HL-60 (cell line): Measurements from ENCODE around the gene HYAL4.

Experiments used
- DNase-seq, 2 experiments: peaks; one replicate each; pipeline ENCODE4 v3.0.0-alpha.2; 2010 to 2020; ENCODE audit warnings: low read depth in 1 of 2, low spot score in 1 of 2
- H3K27ac ChIP-seq: fragments of 250-450 bp; sonication (Bioruptor Pico); replicated peaks from 2 replicates; pipeline ENCODE4 v1.5.1; 2020; ENCODE audit warnings: mild to moderate bottlenecking, moderate library complexity
- H3K27me3 ChIP-seq: fragments of 250-450 bp; sonication (Bioruptor Pico); 2 replicates; pipeline ENCODE4 v1.5.1; 2021; ENCODE audit warnings: mild to moderate bottlenecking, moderate library complexity; ENCODE audit not compliant: insufficient read depth, poor library complexity, severe bottlenecking
- H3K4me3 ChIP-seq: replicated peaks from 2 replicates; pipeline ENCODE4 v1.5.1; 2011; ENCODE audit warnings: mild to moderate bottlenecking, control low read depth, low read length; ENCODE audit not compliant: insufficient read depth
- GABPA ChIP-seq: IDR thresholded peaks from 2 replicates; pipeline ENCODE4 v1.6.1; 2012; ENCODE audit warnings: low read depth
- POLR2AphosphoS5 ChIP-seq: IDR thresholded peaks from 2 replicates; pipeline ENCODE4 v1.6.1; 2012; ENCODE audit warnings: low read depth
- SPI1 ChIP-seq: IDR thresholded peaks from 2 replicates; pipeline ENCODE4 v1.6.1; 2012; ENCODE audit warnings: low read depth, mild to moderate bottlenecking, borderline replicate concordance
- TF ChIP-seq, protein P1 (sequence below): IDR thresholded peaks from one replicate; pipeline ENCODE4 v1.5.1; 2011; ENCODE audit warnings: low read length, control low read depth, inconsistent platforms; ENCODE audit not compliant: insufficient read depth
- TF ChIP-seq, protein P2 (sequence below): IDR thresholded peaks from 2 replicates; pipeline ENCODE4 v1.6.1; 2012; ENCODE audit warnings: low read depth; ENCODE audit not compliant: insufficient replicate concordance

The HYAL4 gene

DNA sequence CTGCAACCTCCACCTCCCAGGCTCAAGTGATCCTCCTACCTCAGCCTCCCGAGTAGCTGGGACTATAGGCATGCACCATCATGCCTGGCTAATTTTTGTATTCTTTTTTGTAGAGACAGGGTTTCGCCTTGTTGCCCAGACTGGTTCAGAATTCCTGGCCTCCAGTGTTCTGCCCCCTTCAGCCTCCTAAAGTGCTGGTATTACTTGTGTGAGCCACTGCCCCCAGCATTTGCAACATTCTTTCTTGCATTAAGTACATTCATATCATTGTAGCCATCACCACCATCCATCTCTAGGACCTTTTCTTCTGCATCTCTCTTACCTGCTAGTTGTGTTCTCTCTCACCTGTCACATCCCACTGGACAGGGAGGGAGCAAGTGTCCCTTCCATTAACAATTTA, 35.5 kb upstream of the HYAL4 start:
- TF ChIP-seq SPI1: no peak
- no peak for TF ChIP-seq GABPA
- TF ChIP-seq, protein P1, sequence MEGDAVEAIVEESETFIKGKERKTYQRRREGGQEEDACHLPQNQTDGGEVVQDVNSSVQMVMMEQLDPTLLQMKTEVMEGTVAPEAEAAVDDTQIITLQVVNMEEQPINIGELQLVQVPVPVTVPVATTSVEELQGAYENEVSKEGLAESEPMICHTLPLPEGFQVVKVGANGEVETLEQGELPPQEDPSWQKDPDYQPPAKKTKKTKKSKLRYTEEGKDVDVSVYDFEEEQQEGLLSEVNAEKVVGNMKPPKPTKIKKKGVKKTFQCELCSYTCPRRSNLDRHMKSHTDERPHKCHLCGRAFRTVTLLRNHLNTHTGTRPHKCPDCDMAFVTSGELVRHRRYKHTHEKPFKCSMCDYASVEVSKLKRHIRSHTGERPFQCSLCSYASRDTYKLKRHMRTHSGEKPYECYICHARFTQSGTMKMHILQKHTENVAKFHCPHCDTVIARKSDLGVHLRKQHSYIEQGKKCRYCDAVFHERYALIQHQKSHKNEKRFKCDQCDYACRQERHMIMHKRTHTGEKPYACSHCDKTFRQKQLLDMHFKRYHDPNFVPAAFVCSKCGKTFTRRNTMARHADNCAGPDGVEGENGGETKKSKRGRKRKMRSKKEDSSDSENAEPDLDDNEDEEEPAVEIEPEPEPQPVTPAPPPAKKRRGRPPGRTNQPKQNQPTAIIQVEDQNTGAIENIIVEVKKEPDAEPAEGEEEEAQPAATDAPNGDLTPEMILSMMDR: no peak
- TF ChIP-seq, protein P2, sequence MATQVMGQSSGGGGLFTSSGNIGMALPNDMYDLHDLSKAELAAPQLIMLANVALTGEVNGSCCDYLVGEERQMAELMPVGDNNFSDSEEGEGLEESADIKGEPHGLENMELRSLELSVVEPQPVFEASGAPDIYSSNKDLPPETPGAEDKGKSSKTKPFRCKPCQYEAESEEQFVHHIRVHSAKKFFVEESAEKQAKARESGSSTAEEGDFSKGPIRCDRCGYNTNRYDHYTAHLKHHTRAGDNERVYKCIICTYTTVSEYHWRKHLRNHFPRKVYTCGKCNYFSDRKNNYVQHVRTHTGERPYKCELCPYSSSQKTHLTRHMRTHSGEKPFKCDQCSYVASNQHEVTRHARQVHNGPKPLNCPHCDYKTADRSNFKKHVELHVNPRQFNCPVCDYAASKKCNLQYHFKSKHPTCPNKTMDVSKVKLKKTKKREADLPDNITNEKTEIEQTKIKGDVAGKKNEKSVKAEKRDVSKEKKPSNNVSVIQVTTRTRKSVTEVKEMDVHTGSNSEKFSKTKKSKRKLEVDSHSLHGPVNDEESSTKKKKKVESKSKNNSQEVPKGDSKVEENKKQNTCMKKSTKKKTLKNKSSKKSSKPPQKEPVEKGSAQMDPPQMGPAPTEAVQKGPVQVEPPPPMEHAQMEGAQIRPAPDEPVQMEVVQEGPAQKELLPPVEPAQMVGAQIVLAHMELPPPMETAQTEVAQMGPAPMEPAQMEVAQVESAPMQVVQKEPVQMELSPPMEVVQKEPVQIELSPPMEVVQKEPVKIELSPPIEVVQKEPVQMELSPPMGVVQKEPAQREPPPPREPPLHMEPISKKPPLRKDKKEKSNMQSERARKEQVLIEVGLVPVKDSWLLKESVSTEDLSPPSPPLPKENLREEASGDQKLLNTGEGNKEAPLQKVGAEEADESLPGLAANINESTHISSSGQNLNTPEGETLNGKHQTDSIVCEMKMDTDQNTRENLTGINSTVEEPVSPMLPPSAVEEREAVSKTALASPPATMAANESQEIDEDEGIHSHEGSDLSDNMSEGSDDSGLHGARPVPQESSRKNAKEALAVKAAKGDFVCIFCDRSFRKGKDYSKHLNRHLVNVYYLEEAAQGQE: no peak
- no peak for TF ChIP-seq POLR2AphosphoS5
- Histone ChIP-seq H3K27me3 (no peaks in the 10 kb centered on the region), H3K27ac (no peak overlapping the region), H3K4me3 (no peak overlapping the region)
- no peak for DNase-seq

DNA sequence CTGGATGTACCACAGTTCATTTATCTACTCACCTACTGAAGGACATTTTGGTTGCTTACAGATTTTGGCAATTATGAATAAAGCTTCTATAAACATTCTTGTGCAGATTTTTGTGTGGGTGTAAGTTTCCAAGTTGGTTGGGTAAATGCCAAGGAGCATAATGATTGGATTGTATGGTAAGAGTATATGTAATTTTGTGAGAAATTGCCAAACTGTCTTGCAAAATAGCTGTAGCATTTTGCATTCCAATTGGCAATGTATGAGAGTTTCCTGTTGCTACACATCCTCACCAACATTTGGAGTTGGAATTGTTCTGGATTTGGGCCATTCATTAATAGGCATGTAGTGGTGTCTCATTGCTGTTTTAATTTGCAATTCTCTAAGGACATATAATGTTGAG, 33.9 kb upstream of the HYAL4 start:
- no peak for DNase-seq
- Histone ChIP-seq H3K4me3 (no peak overlapping the region), H3K27me3 (no peaks in the 10 kb centered on the region), H3K27ac (no peak overlapping the region)
- TF ChIP-seq, protein P1: no peak
- TF ChIP-seq GABPA (no peak), SPI1 (no peak), POLR2AphosphoS5 (no peak)
- TF ChIP-seq, protein P2: no peak

DNA sequence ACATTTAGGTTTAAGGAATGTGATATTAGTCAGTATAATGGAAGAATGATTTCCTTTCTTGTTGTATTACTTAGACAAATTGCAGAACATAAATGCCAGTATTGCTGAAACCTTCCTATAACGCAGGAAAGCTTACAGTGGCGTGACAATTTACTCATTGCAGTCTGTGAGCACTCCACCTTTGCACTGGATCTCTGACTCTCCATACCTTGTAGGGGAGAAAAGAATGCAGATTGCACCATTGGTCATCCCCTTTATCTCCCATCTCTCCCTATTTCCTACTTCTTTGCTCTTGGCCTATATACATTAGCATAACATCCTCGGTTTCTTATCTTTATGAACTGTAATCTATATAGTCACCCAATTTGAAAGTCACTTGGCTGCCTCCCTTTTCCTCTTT, 28.1 kb upstream of the HYAL4 start:
- no peak for DNase-seq
- TF ChIP-seq SPI1 (no peak), GABPA (no peak), POLR2AphosphoS5 (no peak)
- TF ChIP-seq, protein P2: no peak
- TF ChIP-seq, protein P1: no peak
- Histone ChIP-seq H3K27ac (no peak overlapping the region), H3K4me3 (no peak overlapping the region), H3K27me3 (no peaks in the 10 kb centered on the region)
